DND-41 (cell line): Measurements from ENCODE around the gene ALCAM.

ENCODE experiments used
- CTCF ChIP-seq: IDR thresholded peaks from 2 replicates; pipeline ENCODE4 v1.5.1; 2012; ENCODE audit warnings: borderline replicate concordance, low read length, moderate library complexity, mild to moderate bottlenecking; ENCODE audit not compliant: poor library complexity, severe bottlenecking; ENCODE audit errors: extremely low read depth
- EZH2 ChIP-seq: IDR thresholded peaks from 3 replicates; pipeline ENCODE4 v1.6.1; 2012; ENCODE audit warnings: borderline replicate concordance, low read depth, mild to moderate bottlenecking, moderate library complexity, low read length, inconsistent platforms; ENCODE audit not compliant: severe bottlenecking

- TF ChIP-seq CTCF (no peak), EZH2 (no peak)
These were observed 239.3 kb downstream of the ALCAM start for GRCh38 chr3:105606016-105606415.
